Upper lobe of right lung (tissue), 1 donor: ENCODE measurements around the gene CCNT2. TPM values are rescaled to one million over a fixed set of nuclear protein-coding genes. Genes with fewer than 3 reads are reported as not detected.

ENCODE experiments used
- ATAC-seq: fragments of 200-7000 bp; cut with Tn5 transposase; one replicate; pipeline ENCODE4 v1.9.1; 2020; ENCODE audit warnings: mild to moderate bottlenecking, moderate library complexity
- DNase-seq: peaks from one replicate; pipeline ENCODE4 v3.0.0-alpha.2; 2020
- H3K27ac ChIP-seq: fragments of 200-600 bp; one replicate; pipeline ENCODE4 v1.8.0; 2022
- H3K27me3 ChIP-seq: fragments of 200-600 bp; one replicate; pipeline ENCODE4 v1.8.0; 2022; ENCODE audit warnings: mild to moderate bottlenecking
- H3K36me3 ChIP-seq: fragments of 200-600 bp; one replicate; pipeline ENCODE4 v1.8.0; 2022
- H3K4me1 ChIP-seq: fragments of 200-600 bp; one replicate; pipeline ENCODE4 v1.8.0; 2022
- H3K4me3 ChIP-seq: fragments of 200-600 bp; one replicate; pipeline ENCODE4 v1.8.0; 2022; ENCODE audit warnings: mild to moderate bottlenecking
- H3K9me3 ChIP-seq: fragments of 200-600 bp; one replicate; pipeline ENCODE4 v1.8.0; 2022
- CTCF ChIP-seq: fragments of 200-600 bp; IDR thresholded peaks from one replicate; pipeline ENCODE4 v1.8.0; 2022; ENCODE audit warnings: antibody characterized with exemption
- intact Hi-C: fragments of 100-400 bp; cut with DNase I; formaldehyde crosslinking; loops from one replicate; pipeline ENCODE4 v1.11.0; 2022
- total RNA-seq: library from RNA; stranded (reverse); fragmentation: NEBNext Ultra II Directional; extraction: Animal tissue kit (Norgen Biotek cat#: 25700); gene quantifications from one replicate; pipeline ENCODE4 v1.2.1, GENCODE V29; 2021
- donor health status: DM: no; HTN: yes; CAD: no; lungs with severe emphysema.

The CCNT2 gene
- total RNA-seq, 1 donor from 2014 or later: 38.7 TPM

GRCh38 chr2:134934150-134934549 is 15.5 kb downstream of the CCNT2 start:
- Histone ChIP-seq H3K4me3 (no peak overlapping the region), H3K27me3 (no peaks in the 10 kb centered on the region), H3K4me1 (peaks cover 33% of the 10 kb centered on the region), H3K27ac (no peak overlapping the region), H3K9me3 (no peaks in the 10 kb centered on the region), H3K36me3 (peaks cover 19% of the 10 kb centered on the region)
- ATAC-seq (no peak), DNase-seq (no peak)
- intact Hi-C loops: no loop called here
- TF ChIP-seq CTCF: no peak

GRCh38 chr2:134934641-134935040 is 16.0 kb downstream of the CCNT2 start:
- Histone ChIP-seq H3K9me3 (no peaks in the 10 kb centered on the region), H3K27ac (no peak overlapping the region), H3K4me3 (no peak overlapping the region), H3K27me3 (no peaks in the 10 kb centered on the region), H3K36me3 (peaks cover 24% of the 10 kb centered on the region), H3K4me1 (peaks cover 33% of the 10 kb centered on the region)
- DNase-seq (no peak), ATAC-seq (no peak)
- intact Hi-C loops: no loop called here
- no peak for TF ChIP-seq CTCF

- no peak for TF ChIP-seq CTCF
- no peak overlapping the region for H3K27ac ChIP-seq
- no peak for ATAC-seq
- H3K36me3 ChIP-seq: peaks cover 42% of the 10 kb centered on the region
- H3K4me3 ChIP-seq: no peak overlapping the region
- intact Hi-C loops: no loop called here
- peaks cover 26% of the 10 kb centered on the region for H3K4me1 ChIP-seq
- no peaks in the 10 kb centered on the region for H3K9me3 ChIP-seq
- H3K27me3 ChIP-seq: no peaks in the 10 kb centered on the region
- DNase-seq: no peak
These were observed 18.1 kb downstream of the CCNT2 start for GRCh38 chr2:134936691-134937090.

GRCh38 chr2:134943540-134943939 is 24.9 kb downstream of the CCNT2 start:
- peaks cover 76% of the 10 kb centered on the region for H3K36me3 ChIP-seq
- ATAC-seq (peak; percentile 43), DNase-seq (no peak)
- no peaks in the 10 kb centered on the region for H3K9me3 ChIP-seq
- H3K27me3 ChIP-seq: no peaks in the 10 kb centered on the region
- intact Hi-C loops: no loop called here
- no peaks in the 10 kb centered on the region for H3K4me1 ChIP-seq
- H3K4me3 ChIP-seq: no peak overlapping the region
- no peak for TF ChIP-seq CTCF
- H3K27ac ChIP-seq: no peak overlapping the region

GRCh38 chr2:134944975-134945374 is 26.4 kb downstream of the CCNT2 start:
- H3K27ac ChIP-seq: no peak overlapping the region
- no peaks in the 10 kb centered on the region for H3K4me1 ChIP-seq
- H3K36me3 ChIP-seq: peaks cover 72% of the 10 kb centered on the region
- DNase-seq (no peak), ATAC-seq (no peak)
- no peak for TF ChIP-seq CTCF
- H3K9me3 ChIP-seq: no peaks in the 10 kb centered on the region
- H3K4me3 ChIP-seq: no peak overlapping the region
- H3K27me3 ChIP-seq: no peaks in the 10 kb centered on the region
- intact Hi-C loops: no loop called here

GRCh38 chr2:134946073-134946472 is 27.5 kb downstream of the CCNT2 start:
- H3K27ac ChIP-seq: no peak overlapping the region
- no peak overlapping the region for H3K4me3 ChIP-seq
- ATAC-seq (no peak), DNase-seq (no peak)
- no peak for TF ChIP-seq CTCF
- H3K36me3 ChIP-seq: peaks cover 74% of the 10 kb centered on the region
- intact Hi-C loops: no loop called here
- H3K27me3 ChIP-seq: no peaks in the 10 kb centered on the region
- no peaks in the 10 kb centered on the region for H3K9me3 ChIP-seq
- no peaks in the 10 kb centered on the region for H3K4me1 ChIP-seq
